ENCODE data around the gene KIF24.
"Not testable (repeated sequence)": the region's sequence is repeated elsewhere in the genome, so short reads cannot be mapped to it uniquely, and the experiment has no call there.

GRCh38 chr9:34338079-34338478 lies 9.0 kb upstream of the KIF24 start:
- not testable (repeated sequence) for TF ChIP-seq CTCF (conservative IDR thresholded peaks at IDR 0.05; ENCODE audit: low read length); EZH2phosphoT487 (IDR thresholded peaks at IDR 0.05; ENCODE audit: borderline replicate concordance, low read depth, low read length)

Measured in OCI-LY7 (cell line).